Gastrocnemius medialis (tissue), 4 donors: ENCODE results near the gene FAM162A. TPM values are rescaled to one million over a fixed set of nuclear protein-coding genes. Genes with fewer than 3 reads are reported as not detected.

Experiments
- ATAC-seq, 2 donors: fragments of 150-250 bp; one replicate each; pipeline ENCODE4 v1.9.1; 2016
- DNase-seq, 2 donors: peaks; one replicate each; pipeline ENCODE4 v3.0.0-alpha.2; 2019
- H3K27ac ChIP-seq, 4 donors: fragments of 200-600 bp; sonication (generic); 1 replicate in 1 of 4; 2 replicates in 3 of 4; pipeline ENCODE4 v1.5.1; 2016 to 2018; ENCODE audit warnings: mild to moderate bottlenecking in 2 of 4, moderate library complexity in 1 of 4
- H3K27me3 ChIP-seq, 3 donors: fragments of 200-600 bp; sonication (generic) in 2 of 3; 1 replicate in 1 of 3; 2 replicates in 2 of 3; pipeline versions ENCODE4 v1.5.1 to v1.6.0; 2016 to 2019; ENCODE audit warnings: mild to moderate bottlenecking in 1 of 3, moderate library complexity in 1 of 3
- H3K36me3 ChIP-seq, 2 donors: fragments of 200-600 bp; sonication (generic) in 1 of 2; one replicate each; pipeline ENCODE4 v1.5.1; 2017 to 2018
- H3K4me1 ChIP-seq, 2 donors: fragments of 200-600 bp; sonication (generic) in 1 of 2; one replicate each; pipeline ENCODE4 v1.5.1; 2016 to 2017; ENCODE audit warnings: mild to moderate bottlenecking in 2 of 2
- H3K4me3 ChIP-seq, 4 donors: fragments of 200-600 bp; sonication (generic) in 3 of 4; 1 replicate in 1 of 4; 2 replicates in 3 of 4; pipeline ENCODE4 v1.5.1; 2016 to 2019; ENCODE audit warnings: mild to moderate bottlenecking in 2 of 4
- H3K9me3 ChIP-seq, 3 donors: fragments of 200-600 bp; sonication (generic) in 2 of 3; 1 replicate in 1 of 3; 2 replicates in 2 of 3; pipeline ENCODE4 v1.5.1; 2016 to 2019
- CTCF ChIP-seq, 5 experiments: fragments of 450-650 bp in 3 of 5; fragments of 200-600 bp in 2 of 5; sonication (generic) in 2 of 5; IDR thresholded peaks in 4 of 5; conservative IDR thresholded peaks in 1 of 5; 1 replicate in 4 of 5; 2 replicates in 1 of 5; pipeline ENCODE4 v1.5.1; 2016 to 2019; ENCODE audit warnings: antibody characterized with exemption in 5 of 5, mild to moderate bottlenecking in 3 of 5, moderate library complexity in 3 of 5
- POLR2A ChIP-seq, 2 donors: fragments of 450-650 bp; IDR thresholded peaks; one replicate each; pipeline ENCODE4 v1.6.1; 2017; ENCODE audit warnings: antibody characterized with exemption in 2 of 2, mild to moderate bottlenecking in 2 of 2, moderate library complexity in 2 of 2
- in situ Hi-C, 4 donors: fragments of 200-750 bp; cut with MboI; loops; one replicate each; pipeline versions ENCODE4 v1.15.0 to v1.8.0; 2017; ENCODE audit warnings: low sequenced_read_pairs in 4 of 4
- intact Hi-C: fragments of 100-400 bp; cut with DNase I; formaldehyde crosslinking; loops from one replicate; pipeline ENCODE4 v1.15.1; 2023; ENCODE audit warnings: low total_unique reads
- total RNA-seq, 4 donors: library from RNA; depleted of rRNA; stranded (reverse); fragments of >200 nt; gene quantifications; one replicate each; pipeline versions ENCODE4 v1.1.0 to v1.2.3, GENCODE V29; 2016

The FAM162A gene
- total RNA-seq, 4 donors from 2014 or later, result 18.8 to 52.4 (median 43.3) TPM

- intact Hi-C loops, result no loop called here
These were observed 13.2 kb downstream of the FAM162A start for GRCh38 chr3:122397201-122397600.

GRCh38 chr3:122398920-122399319, 14.9 kb downstream of the FAM162A start:
- TF ChIP-seq CTCF (IDR thresholded peaks at IDR 0.05 in 4 of 5, conservative IDR thresholded peaks at IDR 0.05 in 1 of 5) (no peak), POLR2A (IDR thresholded peaks at IDR 0.05) (no peak)
- H3K9me3 ChIP-seq, result no peaks in the 10 kb centered on the region
- intact Hi-C loops (no loop called here), in situ Hi-C loops (loop anchor here in 2 of 4 donors (10.0 to 25.0 kb wide), 3 partner anchors 276 to 862 kb away; partner anchors contain the start of genes HSPBAP1 (in 1 of the 2), POLQ (in 1 of the 2) and SLC49A4 (in 1 of the 2))
- no peak overlapping the region for H3K27ac ChIP-seq
- no peaks in the 10 kb centered on the region for H3K27me3 ChIP-seq
- DNase-seq (no peak), ATAC-seq (no peak)
- no peaks in the 10 kb centered on the region for H3K4me1 ChIP-seq
- no peak overlapping the region for H3K4me3 ChIP-seq
- peaks cover 0 to 3% of the 10 kb centered on the region in 2 donors for H3K36me3 ChIP-seq

More at GRCh38 chr3:122397201-122397600, 13.2 kb downstream of the FAM162A start:
- in situ Hi-C loops, result loop anchor here in 2 of 4 donors (10.0 to 25.0 kb wide), 3 partner anchors 278 to 860 kb away; partner anchors contain the start of genes HSPBAP1 (in 1 of the 2), POLQ (in 1 of the 2) and SLC49A4 (in 1 of the 2)
- no peak overlapping the region for H3K4me3 ChIP-seq
- H3K36me3 ChIP-seq, result no peaks in the 10 kb centered on the region
- no peaks in the 10 kb centered on the region for H3K27me3 ChIP-seq
- H3K27ac ChIP-seq, result no peak overlapping the region
- DNase-seq (no peak), ATAC-seq (no peak)
- H3K4me1 ChIP-seq, result peaks cover 0 to 15% of the 10 kb centered on the region in 2 donors
- TF ChIP-seq POLR2A (IDR thresholded peaks at IDR 0.05), result no peak
- no peak for TF ChIP-seq CTCF (IDR thresholded peaks at IDR 0.05 in 4 of 5, conservative IDR thresholded peaks at IDR 0.05 in 1 of 5)
- H3K9me3 ChIP-seq, result no peaks in the 10 kb centered on the region

GRCh38 chr3:122403489-122403888, 19.5 kb downstream of the FAM162A start:
- H3K27me3 ChIP-seq, result no peaks in the 10 kb centered on the region
- H3K27ac ChIP-seq, result peak overlapping the region in 2 of 4 donors; percentile 75 to 89
- DNase-seq (no peak), ATAC-seq (no peak)
- no peaks in the 10 kb centered on the region for H3K9me3 ChIP-seq
- peaks cover 8 to 26% of the 10 kb centered on the region in 2 donors for H3K4me1 ChIP-seq
- H3K36me3 ChIP-seq, result peaks cover 0 to 18% of the 10 kb centered on the region in 2 donors
- in situ Hi-C loops, result no loop called here
- intact Hi-C loops, result no loop called here
- no peak for TF ChIP-seq POLR2A (IDR thresholded peaks at IDR 0.05)
- no peak for TF ChIP-seq CTCF (IDR thresholded peaks at IDR 0.05 in 4 of 5, conservative IDR thresholded peaks at IDR 0.05 in 1 of 5)
- H3K4me3 ChIP-seq, result no peak overlapping the region

- H3K4me1 ChIP-seq, result peaks cover 8 to 26% of the 10 kb centered on the region in 2 donors
- in situ Hi-C loops, result no loop called here
- no peak overlapping the region for H3K4me3 ChIP-seq
- TF ChIP-seq POLR2A (IDR thresholded peaks at IDR 0.05) (peak in 1 of 2 donors; percentile 10), CTCF (IDR thresholded peaks at IDR 0.05 in 4 of 5, conservative IDR thresholded peaks at IDR 0.05 in 1 of 5) (no peak)
- peaks cover 0 to 25% of the 10 kb centered on the region in 2 donors for H3K36me3 ChIP-seq
- peak in 1 of 2 donors; percentile 18 for DNase-seq
- H3K9me3 ChIP-seq, result no peaks in the 10 kb centered on the region
- no peaks in the 10 kb centered on the region for H3K27me3 ChIP-seq
- ATAC-seq, result peak; percentile 91
- intact Hi-C loops, result no loop called here
- H3K27ac ChIP-seq, result peak overlapping the region; percentile 73 to 89 (median 76)
These were observed 21.0 kb downstream of the FAM162A start for GRCh38 chr3:122405015-122405414.
